ES-I3 (cell line): ENCODE measurements around the gene RYR2.

ENCODE experiments used
- H3K36me3 ChIP-seq: 2 replicates; pipeline ENCODE4 v1.6.1; 2013; ENCODE audit warnings: mild to moderate bottlenecking, low read length, control low read depth, moderate library complexity; ENCODE audit not compliant: insufficient read depth
- H3K4me1 ChIP-seq: 2 replicates; pipeline ENCODE4 v1.6.1; 2013; ENCODE audit warnings: mild to moderate bottlenecking, control low read depth, low read length; ENCODE audit not compliant: insufficient read depth
- H3K9ac ChIP-seq: 2 replicates; pipeline ENCODE4 v1.6.1; 2013; ENCODE audit warnings: low read depth, mild to moderate bottlenecking, low read length, moderate library complexity
- H3K9me3 ChIP-seq: 2 replicates; pipeline ENCODE4 v1.6.1; 2013; ENCODE audit warnings: mild to moderate bottlenecking, low read length, moderate library complexity; ENCODE audit not compliant: control insufficient read depth, insufficient read depth

The RYR2 gene

GRCh38 chr1:237672748-237673147, 630.8 kb downstream of the RYR2 start:
- Histone ChIP-seq H3K36me3 (no peaks in the 10 kb centered on the region), H3K9ac (no peak overlapping the region), H3K4me1 (no peaks in the 10 kb centered on the region; the same call in 1 of the 2 replicates), H3K9me3 (no peaks in the 10 kb centered on the region)

GRCh38 chr1:237673631-237674030, 631.6 kb downstream of the RYR2 start:
- Histone ChIP-seq H3K4me1 (no peaks in the 10 kb centered on the region; the same call in 1 of the 2 replicates), H3K9me3 (no peaks in the 10 kb centered on the region), H3K36me3 (no peaks in the 10 kb centered on the region), H3K9ac (no peak overlapping the region)

GRCh38 chr1:237677979-237678378, 636.0 kb downstream of the RYR2 start:
- Histone ChIP-seq H3K36me3 (no peaks in the 10 kb centered on the region), H3K9ac (no peak overlapping the region), H3K9me3 (no peaks in the 10 kb centered on the region), H3K4me1 (no peaks in the 10 kb centered on the region; the same call in 1 of the 2 replicates)

GRCh38 chr1:237679687-237680086, 637.7 kb downstream of the RYR2 start:
- no peak overlapping the region for H3K9ac ChIP-seq
- no peaks in the 10 kb centered on the region for H3K36me3 ChIP-seq
- H3K4me1 ChIP-seq: peaks cover 3% of the 10 kb centered on the region; the same call in 1 of the 2 replicates
- no peaks in the 10 kb centered on the region for H3K9me3 ChIP-seq

- Histone ChIP-seq H3K36me3 (no peaks in the 10 kb centered on the region), H3K9ac (no peak overlapping the region), H3K9me3 (no peaks in the 10 kb centered on the region), H3K4me1 (peaks cover 3% of the 10 kb centered on the region; the same call in 1 of the 2 replicates)
Measured at GRCh38 chr1:237681210-237681609, 639.2 kb downstream of the RYR2 start.

GRCh38 chr1:237684236-237684635, 642.3 kb downstream of the RYR2 start:
- Histone ChIP-seq H3K9ac (no peak overlapping the region), H3K4me1 (peaks cover 3% of the 10 kb centered on the region; the same call in 1 of the 2 replicates), H3K9me3 (no peaks in the 10 kb centered on the region), H3K36me3 (no peaks in the 10 kb centered on the region)

GRCh38 chr1:237685551-237685950, 643.6 kb downstream of the RYR2 start:
- no peak overlapping the region for H3K9ac ChIP-seq
- no peaks in the 10 kb centered on the region for H3K9me3 ChIP-seq
- H3K36me3 ChIP-seq: no peaks in the 10 kb centered on the region
- H3K4me1 ChIP-seq: peaks cover 3% of the 10 kb centered on the region; the same call in 1 of the 2 replicates

GRCh38 chr1:237687804-237688203, 645.8 kb downstream of the RYR2 start:
- Histone ChIP-seq H3K36me3 (no peaks in the 10 kb centered on the region), H3K9ac (no peak overlapping the region), H3K4me1 (peaks cover 3% of the 10 kb centered on the region; the same call in 1 of the 2 replicates), H3K9me3 (no peaks in the 10 kb centered on the region)

GRCh38 chr1:237690656-237691055, 648.7 kb downstream of the RYR2 start:
- no peaks in the 10 kb centered on the region for H3K36me3 ChIP-seq
- H3K4me1 ChIP-seq: no peaks in the 10 kb centered on the region
- no peaks in the 10 kb centered on the region for H3K9me3 ChIP-seq
- no peak overlapping the region for H3K9ac ChIP-seq

- no peak overlapping the region for H3K9ac ChIP-seq
- no peaks in the 10 kb centered on the region for H3K9me3 ChIP-seq
- no peaks in the 10 kb centered on the region for H3K36me3 ChIP-seq
- no peaks in the 10 kb centered on the region for H3K4me1 ChIP-seq
Measured at GRCh38 chr1:237692255-237692654, 650.3 kb downstream of the RYR2 start.

GRCh38 chr1:237695878-237696277, 653.9 kb downstream of the RYR2 start:
- Histone ChIP-seq H3K4me1 (no peaks in the 10 kb centered on the region), H3K9me3 (no peaks in the 10 kb centered on the region), H3K9ac (no peak overlapping the region), H3K36me3 (no peaks in the 10 kb centered on the region)

GRCh38 chr1:237700181-237700580, 658.2 kb downstream of the RYR2 start:
- no peaks in the 10 kb centered on the region for H3K36me3 ChIP-seq
- H3K9me3 ChIP-seq: no peaks in the 10 kb centered on the region
- H3K9ac ChIP-seq: no peak overlapping the region

GRCh38 chr1:237701534-237701933, 659.5 kb downstream of the RYR2 start:
- Histone ChIP-seq H3K9ac (no peak overlapping the region), H3K36me3 (no peaks in the 10 kb centered on the region), H3K4me1 (no peaks in the 10 kb centered on the region), H3K9me3 (no peaks in the 10 kb centered on the region)

More at GRCh38 chr1:237700181-237700580, 658.2 kb downstream of the RYR2 start:
- H3K4me1 ChIP-seq: no peaks in the 10 kb centered on the region

GRCh38 chr1:237702161-237702560, 660.2 kb downstream of the RYR2 start:
- Histone ChIP-seq H3K9ac (no peak overlapping the region), H3K4me1 (no peaks in the 10 kb centered on the region), H3K36me3 (no peaks in the 10 kb centered on the region), H3K9me3 (no peaks in the 10 kb centered on the region)

- no peaks in the 10 kb centered on the region for H3K4me1 ChIP-seq
- H3K36me3 ChIP-seq: no peaks in the 10 kb centered on the region
- no peaks in the 10 kb centered on the region for H3K9me3 ChIP-seq
- no peak overlapping the region for H3K9ac ChIP-seq
Measured at GRCh38 chr1:237705462-237705861, 663.5 kb downstream of the RYR2 start.

GRCh38 chr1:237709355-237709754, 667.4 kb downstream of the RYR2 start:
- Histone ChIP-seq H3K9me3 (no peaks in the 10 kb centered on the region), H3K36me3 (no peaks in the 10 kb centered on the region), H3K9ac (no peak overlapping the region), H3K4me1 (no peaks in the 10 kb centered on the region)
